ENCODE measurements around the gene PSMG3.

Gene PSMG3

DNA sequence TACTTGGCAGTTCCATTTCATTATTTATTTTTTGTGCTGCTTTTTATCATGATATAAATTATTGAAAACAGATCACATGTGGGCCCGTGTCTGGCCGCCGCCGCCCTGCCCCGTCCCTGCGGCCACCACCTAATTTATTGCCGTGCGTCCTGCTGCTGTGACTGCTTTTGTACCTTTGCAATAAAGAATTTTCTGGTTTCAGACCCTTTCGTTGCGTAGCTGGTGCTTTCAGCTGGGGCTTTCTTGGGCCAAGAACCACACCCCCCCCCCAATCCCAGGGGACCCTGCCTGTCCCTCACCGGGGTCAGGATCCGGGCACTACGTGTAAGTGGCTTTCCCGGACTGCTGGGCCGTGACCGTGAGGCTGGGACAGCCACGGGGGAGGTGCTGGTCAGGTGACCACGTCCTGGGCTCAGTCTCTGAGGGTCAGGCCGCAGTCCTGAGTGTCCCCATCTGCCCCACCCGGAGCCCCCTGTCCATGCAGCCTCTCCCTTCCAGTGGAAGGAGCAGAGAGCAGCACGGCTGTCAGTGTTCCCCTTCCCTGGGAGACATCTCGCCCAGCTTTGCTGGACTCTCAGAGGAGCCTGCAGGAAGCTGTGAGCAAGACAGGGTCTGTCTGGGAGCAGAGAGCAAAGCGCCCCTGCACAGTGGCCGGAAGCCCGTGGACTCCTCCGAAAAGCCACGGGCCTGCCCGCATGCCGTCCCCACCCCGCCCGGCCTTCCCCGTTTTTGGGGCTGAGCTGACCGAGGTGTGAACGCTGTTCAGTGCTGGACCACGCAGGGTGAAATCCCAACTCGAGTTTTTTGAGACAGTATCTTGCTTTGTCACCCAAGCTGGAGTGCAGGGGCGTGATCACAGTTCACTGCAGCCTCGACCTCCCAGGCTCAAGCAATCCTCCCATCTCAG, 26.7 kb downstream of the PSMG3 start:
- Histone ChIP-seq H3K4me1 (ENCODE audit: control insufficient read depth, insufficient read depth, low read length, poor library complexity, severe bottlenecking) (peaks cover 8% of the 10 kb centered on the region), H3K36me3 (ENCODE audit: control insufficient read depth, insufficient read depth, low read length) (peaks cover 41% of the 10 kb centered on the region), H3K9me3 (ENCODE audit: control insufficient read depth, low read length) (no peaks in the 10 kb centered on the region), H3K4me3 (ENCODE audit: extremely low read depth, insufficient read depth, low read length, poor library complexity, severe bottlenecking) (no peak overlapping the region), H3K27ac (ENCODE audit: low read depth, low read length, severe bottlenecking) (no peak overlapping the region)
- 90 to 95% methylated on average over 36 to 37 of the region's 38 CpGs for WGBS, 2 experiments (ENCODE audit: insufficient coverage in 2 of 2)

DNA sequence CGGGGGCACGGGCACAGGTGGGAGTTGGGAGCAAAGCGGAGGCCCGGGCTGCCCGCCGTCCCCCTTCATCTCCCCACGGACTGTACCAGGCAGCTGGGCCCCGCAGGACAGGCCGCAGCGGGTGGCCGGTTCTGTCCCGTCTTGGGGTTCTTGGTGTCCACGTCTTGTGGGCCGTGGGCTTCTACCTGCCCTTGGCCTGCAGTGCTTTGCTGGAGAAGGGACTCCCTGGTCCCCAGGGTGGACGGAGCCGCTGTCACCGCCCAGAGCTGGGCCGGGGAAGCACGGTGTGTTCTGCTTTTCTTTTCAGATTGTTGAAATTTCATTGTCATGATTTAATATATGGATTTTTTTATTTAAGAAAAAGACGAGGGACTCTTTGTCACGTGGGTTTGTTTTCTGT, 27.5 kb downstream of the PSMG3 start:
- H3K4me1 ChIP-seq (ENCODE audit: control insufficient read depth, insufficient read depth, low read length, poor library complexity, severe bottlenecking): peaks cover 15% of the 10 kb centered on the region
- WGBS, 2 experiments (ENCODE audit: insufficient coverage in 2 of 2): 95 to 97% methylated on average over 12 to 18 of the region's 21 CpGs
- H3K4me3 ChIP-seq (ENCODE audit: extremely low read depth, insufficient read depth, low read length, poor library complexity, severe bottlenecking): no peak overlapping the region
- no peak overlapping the region for H3K27ac ChIP-seq (ENCODE audit: low read depth, low read length, severe bottlenecking)
- H3K9me3 ChIP-seq (ENCODE audit: control insufficient read depth, low read length): no peaks in the 10 kb centered on the region
- peaks cover 41% of the 10 kb centered on the region for H3K36me3 ChIP-seq (ENCODE audit: control insufficient read depth, insufficient read depth, low read length)

DNA sequence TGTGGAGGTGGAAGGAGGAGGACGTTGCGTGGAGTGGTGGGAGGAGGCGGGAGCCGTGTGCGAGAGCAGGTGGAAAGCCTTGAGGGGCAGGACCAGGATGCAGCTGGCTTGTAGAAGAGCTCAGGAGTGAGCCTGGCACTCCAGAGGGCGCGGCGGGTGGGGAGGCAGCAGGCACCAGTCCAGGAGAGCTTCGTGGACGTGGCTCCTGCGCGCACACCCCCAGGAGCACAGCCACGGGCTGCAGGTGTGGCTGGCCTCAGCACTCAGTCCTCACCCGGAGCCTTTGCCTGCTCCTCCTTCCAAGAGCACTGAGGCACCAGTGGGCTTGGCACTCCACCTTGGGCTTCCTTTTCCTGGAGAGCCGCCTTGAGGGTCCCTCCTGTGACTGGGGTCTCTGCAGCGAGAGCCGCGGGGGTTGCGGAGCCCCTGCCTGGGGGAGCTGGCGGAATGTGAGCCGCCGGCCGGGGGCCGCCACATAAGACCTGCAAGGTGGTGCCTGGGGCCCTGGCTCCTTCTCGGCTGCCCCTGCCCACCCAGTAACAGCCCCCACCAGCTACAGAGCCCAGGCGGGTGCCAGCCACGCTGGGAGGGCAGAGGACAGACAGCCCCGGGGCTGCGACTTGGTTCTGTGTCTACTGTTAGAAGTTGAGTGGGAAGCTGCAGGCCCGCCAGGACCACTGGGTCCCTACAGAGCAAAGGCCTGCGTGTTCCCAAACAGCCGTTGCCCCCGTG, 28.2 kb downstream of the PSMG3 start:
- Histone ChIP-seq H3K4me3 (ENCODE audit: extremely low read depth, insufficient read depth, low read length, poor library complexity, severe bottlenecking) (no peak overlapping the region), H3K4me1 (ENCODE audit: control insufficient read depth, insufficient read depth, low read length, poor library complexity, severe bottlenecking) (peaks cover 20% of the 10 kb centered on the region), H3K9me3 (ENCODE audit: control insufficient read depth, low read length) (no peaks in the 10 kb centered on the region), H3K27ac (ENCODE audit: low read depth, low read length, severe bottlenecking) (no peak overlapping the region), H3K36me3 (ENCODE audit: control insufficient read depth, insufficient read depth, low read length) (peaks cover 41% of the 10 kb centered on the region)
- WGBS, 2 experiments (ENCODE audit: insufficient coverage in 2 of 2): 94 to 98% methylated on average over 21 to 26 of the region's 33 CpGs

DNA sequence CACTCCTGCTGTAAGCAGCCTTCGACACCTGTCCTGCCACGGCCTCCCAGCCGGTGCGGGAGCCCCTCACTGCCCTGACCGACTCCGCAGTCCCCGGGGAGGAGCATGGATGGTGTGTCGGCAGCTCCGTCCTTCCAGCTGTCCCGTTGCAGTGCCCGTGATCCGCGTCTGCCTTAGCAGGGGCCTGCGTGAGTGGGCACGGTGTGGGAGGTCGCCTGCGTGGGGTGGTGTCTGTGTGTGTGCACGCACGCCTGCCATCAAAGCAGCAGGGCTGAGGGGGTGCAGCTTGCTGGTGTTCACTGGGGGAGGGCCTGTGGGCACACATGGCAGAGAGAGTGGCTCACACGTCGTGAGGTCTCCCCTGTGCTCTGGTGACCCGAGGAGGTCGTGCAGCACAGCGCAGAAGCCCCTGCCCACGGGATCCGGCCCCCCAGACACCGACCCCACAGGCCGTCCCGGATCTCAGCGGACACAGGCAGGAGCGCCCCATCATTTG, 29.0 kb downstream of the PSMG3 start:
- Histone ChIP-seq H3K9me3 (ENCODE audit: control insufficient read depth, low read length) (no peaks in the 10 kb centered on the region), H3K4me1 (ENCODE audit: control insufficient read depth, insufficient read depth, low read length, poor library complexity, severe bottlenecking) (peaks cover 28% of the 10 kb centered on the region), H3K4me3 (ENCODE audit: extremely low read depth, insufficient read depth, low read length, poor library complexity, severe bottlenecking) (no peak overlapping the region), H3K27ac (ENCODE audit: low read depth, low read length, severe bottlenecking) (no peak overlapping the region), H3K36me3 (ENCODE audit: control insufficient read depth, insufficient read depth, low read length) (peaks cover 41% of the 10 kb centered on the region)
- WGBS, 2 experiments (ENCODE audit: insufficient coverage in 2 of 2): 94 to 95% methylated on average over 26 to 30 of the region's 31 CpGs

DNA sequence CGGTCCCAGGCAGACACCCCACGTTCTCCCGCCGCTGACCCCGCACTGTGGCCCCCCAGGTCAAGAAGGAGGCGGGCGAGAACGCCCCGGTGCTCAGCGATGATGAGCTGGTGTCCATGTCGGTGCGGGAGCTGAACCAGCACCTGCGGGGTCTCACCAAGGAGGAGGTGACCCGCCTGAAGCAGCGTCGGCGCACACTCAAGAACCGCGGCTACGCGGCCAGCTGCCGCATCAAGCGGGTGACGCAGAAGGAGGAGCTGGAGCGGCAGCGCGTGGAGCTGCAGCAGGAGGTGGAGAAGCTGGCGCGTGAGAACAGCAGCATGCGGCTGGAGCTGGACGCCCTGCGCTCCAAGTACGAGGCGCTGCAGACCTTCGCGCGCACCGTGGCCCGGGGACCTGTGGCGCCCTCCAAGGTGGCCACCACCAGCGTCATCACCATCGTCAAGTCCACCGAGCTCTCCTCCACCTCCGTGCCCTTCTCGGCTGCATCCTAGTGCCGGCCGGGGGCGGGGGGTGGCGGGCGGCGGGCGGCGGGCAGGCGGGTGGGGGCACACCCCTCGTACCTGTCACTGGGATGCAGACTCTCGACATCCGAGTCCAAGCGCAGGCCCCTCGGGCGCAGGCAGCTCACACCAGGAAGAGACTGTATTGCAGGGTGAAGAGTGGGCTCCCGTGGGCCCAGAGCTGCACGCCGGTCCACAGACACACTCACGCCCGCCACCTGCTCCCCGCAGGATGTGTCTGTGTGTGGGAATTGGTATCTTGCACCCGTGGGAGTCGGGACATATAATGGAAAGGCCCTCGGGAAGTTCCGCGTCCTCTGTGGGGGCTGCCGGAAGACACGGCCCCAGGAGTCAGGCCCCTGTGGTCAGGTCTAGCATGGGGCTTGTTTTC, 29.7 kb downstream of the PSMG3 start:
- H3K4me1 ChIP-seq (ENCODE audit: control insufficient read depth, insufficient read depth, low read length, poor library complexity, severe bottlenecking): peaks cover 35% of the 10 kb centered on the region
- no peak overlapping the region for H3K27ac ChIP-seq (ENCODE audit: low read depth, low read length, severe bottlenecking)
- 96 to 99% methylated on average over 53 to 68 of the region's 73 CpGs for WGBS, 2 experiments (ENCODE audit: insufficient coverage in 2 of 2)
- no peak overlapping the region for H3K4me3 ChIP-seq (ENCODE audit: extremely low read depth, insufficient read depth, low read length, poor library complexity, severe bottlenecking)
- H3K9me3 ChIP-seq (ENCODE audit: control insufficient read depth, low read length): no peaks in the 10 kb centered on the region
- H3K36me3 ChIP-seq (ENCODE audit: control insufficient read depth, insufficient read depth, low read length): peaks cover 44% of the 10 kb centered on the region

DNA sequence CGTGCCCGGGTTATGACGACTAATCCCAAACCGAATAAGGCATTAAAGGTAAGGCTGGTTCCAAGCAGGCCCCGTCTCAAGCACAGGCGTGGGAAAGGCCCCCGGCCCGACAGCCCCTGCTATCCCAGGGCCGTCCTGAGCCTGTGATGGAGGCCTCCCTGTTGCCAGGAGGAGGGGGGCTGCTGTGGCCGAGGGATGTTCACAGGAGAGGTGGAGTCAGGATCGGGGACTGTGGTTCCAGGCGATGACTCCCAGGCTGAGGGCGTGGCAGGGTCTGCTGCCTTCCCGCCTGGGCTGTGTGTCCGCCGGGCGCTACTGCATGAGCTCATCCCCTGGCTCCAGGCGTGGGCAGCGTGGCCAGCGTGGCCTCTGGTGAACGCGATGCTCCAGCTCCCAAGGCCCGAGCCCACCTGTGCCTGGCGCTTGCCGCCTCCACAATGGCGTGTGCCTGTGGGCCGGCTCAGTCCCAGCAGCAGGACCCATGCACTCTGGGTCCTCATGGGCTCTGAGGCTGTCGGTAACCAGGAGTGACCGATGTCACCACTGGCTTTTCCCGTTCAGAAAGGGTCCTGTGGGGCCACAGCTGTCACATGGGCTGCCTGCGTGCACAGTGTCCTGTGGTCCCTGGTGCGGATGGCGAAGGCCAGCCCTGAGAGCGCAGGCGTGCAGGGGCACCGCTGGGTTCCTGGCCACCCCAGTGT, 30.5 kb downstream of the PSMG3 start:
- Histone ChIP-seq H3K36me3 (ENCODE audit: control insufficient read depth, insufficient read depth, low read length) (peaks cover 48% of the 10 kb centered on the region), H3K4me3 (ENCODE audit: extremely low read depth, insufficient read depth, low read length, poor library complexity, severe bottlenecking) (no peak overlapping the region), H3K9me3 (ENCODE audit: control insufficient read depth, low read length) (no peaks in the 10 kb centered on the region), H3K27ac (ENCODE audit: low read depth, low read length, severe bottlenecking) (no peak overlapping the region), H3K4me1 (ENCODE audit: control insufficient read depth, insufficient read depth, low read length, poor library complexity, severe bottlenecking) (peaks cover 43% of the 10 kb centered on the region)
- 92% methylated on average over 35 to 36 of the region's 36 CpGs for WGBS, 2 experiments (ENCODE audit: insufficient coverage in 2 of 2)

DNA sequence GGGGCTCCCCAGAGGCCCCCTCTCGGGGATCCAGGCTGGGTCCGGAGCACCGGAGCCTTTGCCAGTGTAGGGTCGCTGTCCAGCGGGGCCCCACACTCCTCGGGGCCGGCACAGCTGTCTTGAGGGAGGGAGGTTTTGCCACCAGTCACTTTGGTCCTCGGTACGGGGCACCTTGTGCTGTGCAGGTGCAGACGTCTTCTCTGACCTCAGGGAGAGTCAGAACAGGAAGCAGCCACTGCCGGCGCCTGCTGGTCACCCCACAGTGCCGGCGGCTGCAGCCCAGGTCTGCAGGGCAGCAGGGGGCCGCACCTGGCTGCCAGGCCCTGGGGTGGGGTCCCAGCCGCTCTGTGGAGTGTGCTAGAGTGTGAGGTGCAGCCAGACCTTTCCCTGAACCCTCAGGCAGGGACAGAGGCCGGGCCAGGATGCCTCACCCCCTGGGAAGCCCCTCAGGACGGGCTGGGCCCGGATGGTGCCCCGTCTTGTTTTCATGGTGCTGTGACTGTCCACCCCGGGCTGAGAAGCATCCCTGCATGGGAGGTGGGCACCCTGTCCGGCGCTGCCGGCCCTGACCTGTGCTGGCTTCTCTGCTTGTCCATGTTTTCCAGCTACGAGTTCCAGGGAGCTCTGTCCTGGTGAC, 31.2 kb downstream of the PSMG3 start:
- Histone ChIP-seq H3K36me3 (ENCODE audit: control insufficient read depth, insufficient read depth, low read length) (peaks cover 42% of the 10 kb centered on the region), H3K4me1 (ENCODE audit: control insufficient read depth, insufficient read depth, low read length, poor library complexity, severe bottlenecking) (peaks cover 49% of the 10 kb centered on the region), H3K9me3 (ENCODE audit: control insufficient read depth, low read length) (no peaks in the 10 kb centered on the region), H3K4me3 (ENCODE audit: extremely low read depth, insufficient read depth, low read length, poor library complexity, severe bottlenecking) (no peak overlapping the region), H3K27ac (ENCODE audit: low read depth, low read length, severe bottlenecking) (peak overlapping the region; percentile 100)
- 94 to 97% methylated on average over 18 to 23 of the region's 25 CpGs for WGBS, 2 experiments (ENCODE audit: insufficient coverage in 2 of 2)

DNA sequence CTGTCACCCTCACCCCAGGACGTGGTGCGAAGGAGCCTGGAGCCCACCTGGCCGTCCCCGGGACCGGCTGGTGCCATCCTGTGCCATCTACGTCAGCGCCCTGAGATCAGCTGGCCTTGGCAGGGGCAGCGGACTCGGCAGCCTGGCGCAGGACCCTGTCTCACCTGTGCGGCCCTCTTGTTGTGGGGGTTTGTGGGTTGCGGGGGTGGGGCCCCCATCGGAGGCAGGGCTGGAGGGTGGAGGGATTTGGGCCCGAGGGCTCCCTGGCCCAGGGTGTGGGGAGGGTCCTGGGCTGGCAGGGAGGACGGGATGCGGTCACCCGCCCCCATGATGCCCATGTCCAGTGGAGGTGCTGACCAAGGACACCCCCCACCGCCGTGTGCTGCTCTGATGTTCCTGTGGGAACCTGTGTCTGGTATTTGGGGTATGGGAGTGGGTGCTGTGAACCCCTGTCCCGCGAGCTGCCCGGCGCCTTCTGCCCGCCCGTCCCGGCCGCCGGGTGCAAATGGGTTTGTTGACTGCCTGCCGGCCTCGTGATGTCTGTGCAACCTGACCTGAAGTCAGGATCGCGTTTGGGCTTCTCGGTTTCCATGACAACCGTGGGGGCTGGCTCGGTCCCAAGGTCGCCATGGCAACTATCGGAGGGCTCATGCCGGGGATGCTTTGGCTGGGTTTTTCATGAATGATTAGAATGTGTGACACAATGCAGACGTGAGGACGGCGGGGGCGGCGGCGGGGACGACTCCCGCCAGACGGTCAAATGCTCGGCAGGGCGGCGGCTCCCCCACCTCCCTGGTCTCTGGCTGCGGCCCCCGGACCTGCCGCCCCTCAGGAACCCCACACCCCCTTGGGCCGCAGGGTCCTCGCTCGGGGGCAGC, 32.1 kb downstream of the PSMG3 start:
- Histone ChIP-seq H3K4me1 (ENCODE audit: control insufficient read depth, insufficient read depth, low read length, poor library complexity, severe bottlenecking) (peaks cover 58% of the 10 kb centered on the region), H3K27ac (ENCODE audit: low read depth, low read length, severe bottlenecking) (peak overlapping the region; percentile 100), H3K9me3 (ENCODE audit: control insufficient read depth, low read length) (no peaks in the 10 kb centered on the region), H3K4me3 (ENCODE audit: extremely low read depth, insufficient read depth, low read length, poor library complexity, severe bottlenecking) (peak overlapping the region; percentile 22), H3K36me3 (ENCODE audit: control insufficient read depth, insufficient read depth, low read length) (peaks cover 36% of the 10 kb centered on the region)
- WGBS, 2 experiments (ENCODE audit: insufficient coverage in 2 of 2): 68 to 71% methylated on average over 32 to 47 of the region's 56 CpGs
